IPS DF 4.7 (cell line): Measurements from ENCODE around the gene PCYOX1L.

ENCODE experiments used
- DNase-seq: peaks from one replicate; pipeline ENCODE4 v3.0.0-alpha.2; 2013; ENCODE audit warnings: low spot score; ENCODE audit errors: extremely low read depth

Gene PCYOX1L

GRCh38 chr5:149367249-149367971 is 9.6 kb downstream of the PCYOX1L start:
- peak; percentile 91 for DNase-seq

GRCh38 chr5:149367972-149368645 is 10.3 kb downstream of the PCYOX1L start:
- DNase-seq: no peak

- no peak for DNase-seq
Measured at GRCh38 chr5:149370878-149371277, 13.0 kb downstream of the PCYOX1L start.

GRCh38 chr5:149371296-149371962 is 13.6 kb downstream of the PCYOX1L start:
- DNase-seq: peak; percentile 74

GRCh38 chr5:149372076-149372795 is 14.4 kb downstream of the PCYOX1L start:
- no peak for DNase-seq

- DNase-seq: no peak
Measured at GRCh38 chr5:149372932-149373331, 15.1 kb downstream of the PCYOX1L start.

GRCh38 chr5:149374303-149374702 is 16.5 kb downstream of the PCYOX1L start:
- no peak for DNase-seq

GRCh38 chr5:149374801-149375200 is 17.0 kb downstream of the PCYOX1L start:
- no peak for DNase-seq

GRCh38 chr5:149375434-149375833 is 17.6 kb downstream of the PCYOX1L start:
- no peak for DNase-seq

GRCh38 chr5:149376104-149376503 is 18.3 kb downstream of the PCYOX1L start:
- no peak for DNase-seq

- DNase-seq: no peak
Measured at GRCh38 chr5:149376711-149377447, 19.0 kb downstream of the PCYOX1L start.

GRCh38 chr5:149378241-149378820 is 20.5 kb downstream of the PCYOX1L start:
- no peak for DNase-seq

GRCh38 chr5:149379177-149379761 is 21.4 kb downstream of the PCYOX1L start, which contains the start of gene IL17B:
Gene IL17B (minus strand): TSS chr5:149379292. CDS start chr5:149379225, 67 bp downstream.
- DNase-seq: no peak

- DNase-seq: no peak
Measured at GRCh38 chr5:149379818-149380374, 22.1 kb downstream of the PCYOX1L start.

- no peak for DNase-seq
Measured at GRCh38 chr5:149380466-149381121, 22.7 kb downstream of the PCYOX1L start.

GRCh38 chr5:149381261-149381985 is 23.6 kb downstream of the PCYOX1L start:
- DNase-seq: no peak

GRCh38 chr5:149381986-149382338 is 24.1 kb downstream of the PCYOX1L start:
- DNase-seq: peak; percentile 49

GRCh38 chr5:149382517-149383220 is 24.8 kb downstream of the PCYOX1L start:
- DNase-seq: no peak
